Hepatocyte (in vitro differentiated cells): ENCODE results near the gene GHR. TPM values are rescaled to one million over a fixed set of nuclear protein-coding genes. Genes with fewer than 3 reads are reported as not detected.
"Not testable (repeated sequence)": the region's sequence is repeated elsewhere in the genome, so short reads cannot be mapped to it uniquely, and the experiment has no call there.

Experiments
- DNase-seq: peaks from one replicate; pipeline ENCODE4 v3.0.0-alpha.2; 2016; ENCODE audit warnings: low spot score
- H2AFZ ChIP-seq: fragments of 200-600 bp; sonication (generic); 2 replicates; pipeline ENCODE4 v1.6.0; 2016; ENCODE audit warnings: antibody characterized with exemption, mild to moderate bottlenecking
- H3K27ac ChIP-seq: fragments of 200-600 bp; sonication (generic); 2 replicates; pipeline ENCODE4 v1.5.1; 2016; ENCODE audit warnings: mild to moderate bottlenecking
- H3K27me3 ChIP-seq: fragments of 200-600 bp; sonication (generic); 2 replicates; pipeline ENCODE4 v1.6.1; 2016
- H3K36me3 ChIP-seq: fragments of 200-600 bp; sonication (generic); replicated peaks from 2 replicates; pipeline ENCODE4 v1.5.1; 2016; ENCODE audit warnings: low read depth; ENCODE audit not compliant: insufficient read depth
- H3K4me1 ChIP-seq: fragments of 200-600 bp; sonication (generic); 2 replicates; pipeline ENCODE4 v1.5.1; 2016; ENCODE audit warnings: mild to moderate bottlenecking, moderate library complexity; ENCODE audit not compliant: insufficient read depth
- H3K4me2 ChIP-seq: fragments of 200-600 bp; sonication (generic); 2 replicates; pipeline ENCODE4 v1.6.0; 2016
- H3K4me3 ChIP-seq: fragments of 200-600 bp; sonication (generic); 2 replicates; pipeline ENCODE4 v1.5.1; 2016; ENCODE audit warnings: mild to moderate bottlenecking
- H3K79me2 ChIP-seq: fragments of 200-600 bp; sonication (generic); 2 replicates; pipeline ENCODE4 v1.6.0; 2017; ENCODE audit warnings: mild to moderate bottlenecking
- H3K9me2 ChIP-seq: fragments of 200-600 bp; sonication (generic); replicated peaks from 2 replicates; pipeline ENCODE4 v1.6.0; 2017; ENCODE audit warnings: mild to moderate bottlenecking; ENCODE audit not compliant: insufficient read depth
- H3K9me3 ChIP-seq: fragments of 200-600 bp; sonication (generic); 2 replicates; pipeline ENCODE4 v1.5.1; 2016; ENCODE audit warnings: low read depth, mild to moderate bottlenecking
- H4K20me1 ChIP-seq: fragments of 200-600 bp; sonication (generic); 2 replicates; pipeline ENCODE4 v1.6.0; 2016; ENCODE audit warnings: mild to moderate bottlenecking; ENCODE audit not compliant: insufficient read depth, poor library complexity, severe bottlenecking
- EZH2 ChIP-seq: fragments of 200-600 bp; sonication (generic); IDR thresholded peaks from 2 replicates; pipeline ENCODE4 v1.6.1; 2016; ENCODE audit warnings: antibody characterized with exemption, mild to moderate bottlenecking, borderline replicate concordance
- EZH2phosphoT487 ChIP-seq: fragments of 200-600 bp; sonication (generic); IDR thresholded peaks from one replicate; pipeline ENCODE4 v1.6.1; 2018; ENCODE audit warnings: antibody characterized with exemption, mild to moderate bottlenecking, low read depth, moderate library complexity; ENCODE audit not compliant: unreplicated experiment, severe bottlenecking
- WGBS: methylation state at CpG from one replicate; pipeline ENCODE4 v1.1.6; 2016; ENCODE audit warnings: low lambda C conversion rate; ENCODE audit errors: missing lambda C conversion rate; 5-methylcytosine and 5-hydroxymethylcytosine counted together
- polyA plus RNA-seq: library from polyadenylated mRNA; unstranded; fragments of >200 nt; fragmentation: Nextera tagmentation; extraction: Ambion mirVana; gene quantifications from 2 replicates; pipeline ENCODE4 v1.2.1, GENCODE V29; 2016
- total RNA-seq: library from RNA; depleted of rRNA; stranded (reverse); fragments of >200 nt; gene quantifications from 2 replicates; pipeline ENCODE4 v1.2.3, GENCODE V29; 2014
- TF ChIP-seq, protein P1 (sequence below): fragments of 200-600 bp; sonication (generic); IDR thresholded peaks from 2 replicates; pipeline ENCODE4 v1.5.1; 2016; ENCODE audit warnings: antibody characterized with exemption, mild to moderate bottlenecking; ENCODE audit not compliant: poor library complexity

The GHR gene
- total and polyA plus RNA-seq, 2 experiments from 2014 or later, result 14.4 to 24.3 TPM

DNA sequence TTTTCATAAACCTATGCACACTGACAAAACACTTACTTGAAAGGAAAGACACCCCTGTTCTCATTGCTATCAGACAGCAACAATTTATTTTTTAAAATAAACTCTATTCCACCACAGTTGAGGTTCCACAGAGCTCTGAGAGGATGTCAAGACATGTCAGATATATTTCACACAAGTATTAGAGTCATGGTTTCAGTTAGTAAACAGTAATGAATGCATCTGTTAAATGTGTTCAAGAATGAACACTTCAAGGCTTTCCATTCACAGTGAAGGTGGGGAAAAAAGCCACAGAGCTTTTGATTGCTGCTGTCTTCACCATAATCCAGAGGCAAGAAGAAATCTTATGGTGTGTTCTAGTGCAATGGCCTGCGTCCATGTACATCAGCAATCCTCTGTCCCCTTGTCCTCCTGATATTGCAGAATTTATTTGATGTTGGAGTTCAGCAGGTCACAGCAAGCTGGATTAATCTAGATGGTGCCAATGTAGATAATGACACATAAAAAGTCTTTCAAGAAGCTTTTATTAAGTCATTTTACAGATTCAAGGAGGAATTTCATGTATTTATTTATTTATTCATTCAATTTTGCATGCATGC, 146.8 kb downstream of the GHR start:
- Histone ChIP-seq H2AFZ (no peak overlapping the region), H3K9me2 (no peaks in the 10 kb centered on the region), H3K27ac (no peak overlapping the region), H4K20me1 (no peaks in the 10 kb centered on the region), H3K79me2 (no peaks in the 10 kb centered on the region), H3K4me3 (no peak overlapping the region), H3K36me3 (no peaks in the 10 kb centered on the region), H3K4me1 (peaks cover 26% of the 10 kb centered on the region), H3K9me3 (no peaks in the 10 kb centered on the region), H3K4me2 (no peak overlapping the region), H3K27me3 (no peaks in the 10 kb centered on the region)
- no peak for DNase-seq
- TF ChIP-seq, protein P1, sequence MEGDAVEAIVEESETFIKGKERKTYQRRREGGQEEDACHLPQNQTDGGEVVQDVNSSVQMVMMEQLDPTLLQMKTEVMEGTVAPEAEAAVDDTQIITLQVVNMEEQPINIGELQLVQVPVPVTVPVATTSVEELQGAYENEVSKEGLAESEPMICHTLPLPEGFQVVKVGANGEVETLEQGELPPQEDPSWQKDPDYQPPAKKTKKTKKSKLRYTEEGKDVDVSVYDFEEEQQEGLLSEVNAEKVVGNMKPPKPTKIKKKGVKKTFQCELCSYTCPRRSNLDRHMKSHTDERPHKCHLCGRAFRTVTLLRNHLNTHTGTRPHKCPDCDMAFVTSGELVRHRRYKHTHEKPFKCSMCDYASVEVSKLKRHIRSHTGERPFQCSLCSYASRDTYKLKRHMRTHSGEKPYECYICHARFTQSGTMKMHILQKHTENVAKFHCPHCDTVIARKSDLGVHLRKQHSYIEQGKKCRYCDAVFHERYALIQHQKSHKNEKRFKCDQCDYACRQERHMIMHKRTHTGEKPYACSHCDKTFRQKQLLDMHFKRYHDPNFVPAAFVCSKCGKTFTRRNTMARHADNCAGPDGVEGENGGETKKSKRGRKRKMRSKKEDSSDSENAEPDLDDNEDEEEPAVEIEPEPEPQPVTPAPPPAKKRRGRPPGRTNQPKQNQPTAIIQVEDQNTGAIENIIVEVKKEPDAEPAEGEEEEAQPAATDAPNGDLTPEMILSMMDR, result no peak
- no peak for TF ChIP-seq EZH2phosphoT487
- no peak for TF ChIP-seq EZH2
- 90% methylated on average over 1 of the region's 1 CpG for WGBS

DNA sequence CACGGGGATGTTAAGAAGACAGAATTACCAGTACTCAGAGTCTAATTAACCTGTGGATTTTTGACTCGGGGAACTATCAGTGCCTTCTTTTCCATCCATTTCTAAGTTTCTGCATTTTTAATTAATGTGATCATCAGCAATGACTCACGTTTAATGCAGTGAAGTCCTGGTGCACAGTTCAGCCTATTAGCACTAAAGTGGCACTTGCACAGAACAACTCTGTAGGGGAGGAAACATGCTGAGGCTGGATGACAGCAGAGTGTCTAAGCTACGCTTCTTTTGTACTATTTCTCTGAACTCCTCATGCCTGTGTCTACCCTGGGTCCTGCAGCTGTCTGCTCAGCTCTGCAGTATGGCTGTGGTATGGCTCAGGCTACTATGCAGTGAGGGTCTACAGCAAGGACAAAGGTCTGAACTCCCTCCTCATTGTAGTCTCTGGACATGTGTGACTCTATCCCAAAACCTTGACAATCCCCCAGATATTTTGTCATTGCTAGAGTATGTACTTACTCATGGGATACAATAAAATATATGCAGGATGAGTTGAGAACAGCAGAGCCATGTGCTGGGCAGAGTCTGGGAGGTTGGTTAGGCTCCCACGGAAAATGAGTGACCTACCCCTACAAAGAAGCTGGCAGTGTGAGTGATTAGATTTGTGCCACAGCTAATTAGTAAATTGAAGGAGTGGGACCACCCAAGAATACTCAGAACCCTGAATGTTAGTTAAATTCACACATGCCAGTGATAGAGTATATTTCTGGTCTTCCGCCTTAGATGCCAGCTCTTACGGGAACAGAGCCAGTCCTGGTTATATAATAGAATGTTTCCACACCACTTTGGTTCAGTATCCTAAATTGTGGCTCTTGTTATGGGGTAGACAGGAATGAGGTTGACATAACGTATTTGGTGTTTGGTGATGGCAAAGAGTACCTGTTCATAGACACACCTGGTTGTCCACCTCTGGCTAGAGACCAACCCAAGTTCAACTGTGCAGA, 148.0 kb downstream of the GHR start:
- Histone ChIP-seq H3K27me3 (no peaks in the 10 kb centered on the region), H3K4me1 (peaks cover 15% of the 10 kb centered on the region), H3K36me3 (no peaks in the 10 kb centered on the region), H3K27ac (no peak overlapping the region), H3K4me3 (no peak overlapping the region), H3K79me2 (no peaks in the 10 kb centered on the region), H2AFZ (no peak overlapping the region), H3K9me2 (no peaks in the 10 kb centered on the region), H3K4me2 (no peak overlapping the region), H3K9me3 (no peaks in the 10 kb centered on the region), H4K20me1 (no peaks in the 10 kb centered on the region)
- DNase-seq, result no peak
- no peak for TF ChIP-seq EZH2phosphoT487
- TF ChIP-seq EZH2, result no peak
- WGBS, result 86% methylated on average over 8 of the region's 8 CpGs

DNA sequence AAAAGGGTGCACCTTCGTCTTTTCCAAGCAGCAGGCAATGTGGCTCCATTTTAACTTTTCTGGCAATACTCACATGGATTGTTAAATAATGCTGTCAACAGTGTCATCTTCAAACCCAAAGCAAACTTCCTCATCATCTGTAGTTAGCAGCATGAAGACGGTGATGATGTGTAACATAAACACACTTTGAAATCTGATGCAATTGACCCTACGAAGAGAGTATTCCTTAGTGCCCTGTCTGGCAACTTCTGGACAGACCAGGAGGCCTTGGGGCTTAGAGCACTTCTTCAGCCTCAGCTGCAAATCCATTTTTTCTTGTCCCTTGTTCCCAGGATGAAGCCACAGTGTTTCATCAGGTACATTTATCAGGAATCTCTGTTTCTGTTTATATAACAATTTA, 149.1 kb downstream of the GHR start:
- Histone ChIP-seq H4K20me1 (no peaks in the 10 kb centered on the region), H3K9me3 (no peaks in the 10 kb centered on the region), H3K36me3 (no peaks in the 10 kb centered on the region), H3K4me2 (no peak overlapping the region), H3K4me1 (peaks cover 4% of the 10 kb centered on the region), H2AFZ (no peak overlapping the region), H3K79me2 (no peaks in the 10 kb centered on the region), H3K4me3 (no peak overlapping the region), H3K27me3 (no peaks in the 10 kb centered on the region), H3K9me2 (no peaks in the 10 kb centered on the region), H3K27ac (no peak overlapping the region)
- DNase-seq, result no peak
- WGBS, result 62% methylated on average over 3 of the region's 3 CpGs
- TF ChIP-seq, protein P1, result no peak
- TF ChIP-seq EZH2phosphoT487 (no peak), EZH2 (no peak)

DNA sequence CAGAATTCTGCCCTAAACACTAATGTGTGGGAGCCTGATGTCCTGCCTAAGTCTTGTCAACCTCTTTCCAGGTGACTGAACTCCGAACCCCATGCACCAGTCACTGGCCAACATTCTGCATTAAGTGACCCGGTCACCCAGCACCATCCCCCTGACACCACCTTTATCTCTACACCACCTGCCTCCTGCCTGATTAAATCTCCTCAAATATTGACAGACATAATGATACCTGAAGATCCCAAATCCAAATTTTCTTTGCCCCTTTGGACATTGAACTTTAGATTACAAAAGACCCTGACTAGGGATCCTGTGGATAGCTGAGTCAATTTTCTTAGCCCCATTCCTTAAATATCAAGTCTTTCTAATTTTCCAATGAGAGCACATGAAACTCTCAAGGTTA, 150.1 kb downstream of the GHR start:
- no peaks in the 10 kb centered on the region for H3K9me3 ChIP-seq
- peaks cover 2% of the 10 kb centered on the region for H3K4me1 ChIP-seq
- TF ChIP-seq, protein P1, result no peak
- TF ChIP-seq EZH2, result no peak
- TF ChIP-seq EZH2phosphoT487, result no peak
- H2AFZ ChIP-seq, result no peak overlapping the region
- no peaks in the 10 kb centered on the region for H3K36me3 ChIP-seq
- no peak overlapping the region for H3K4me2 ChIP-seq
- no peaks in the 10 kb centered on the region for H3K79me2 ChIP-seq
- no peaks in the 10 kb centered on the region for H4K20me1 ChIP-seq
- H3K27me3 ChIP-seq, result no peaks in the 10 kb centered on the region
- no peak for DNase-seq
- no peak overlapping the region for H3K4me3 ChIP-seq
- WGBS, result 79% methylated on average over 2 of the region's 2 CpGs
- no peak overlapping the region for H3K27ac ChIP-seq
- H3K9me2 ChIP-seq, result no peaks in the 10 kb centered on the region

DNA sequence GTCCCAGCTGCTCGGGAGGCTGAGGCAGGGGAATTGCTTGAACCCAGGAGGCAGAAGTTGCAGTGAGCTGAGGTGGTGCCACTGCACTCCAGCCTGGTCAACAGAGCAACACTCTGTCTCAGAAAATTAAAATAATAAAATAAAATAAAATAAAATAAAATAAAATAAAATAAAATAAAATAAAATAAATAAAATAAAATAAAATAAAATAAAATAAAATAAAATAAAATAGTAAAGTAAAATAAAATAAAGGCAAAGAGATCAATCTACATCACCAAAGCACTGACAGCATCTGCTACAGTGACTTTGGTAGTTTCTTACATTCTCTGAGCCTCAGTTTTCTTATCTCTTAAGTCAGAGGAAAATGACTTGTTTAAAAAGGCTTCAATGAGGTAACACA, 152.7 kb downstream of the GHR start:
- not testable (repeated sequence) for H2AFZ ChIP-seq, H3K9me2 ChIP-seq, H3K36me3 ChIP-seq, H3K27me3 ChIP-seq, H3K9me3 ChIP-seq, H3K27ac ChIP-seq, H3K4me3 ChIP-seq, H3K79me2 ChIP-seq, DNase-seq, H4K20me1 ChIP-seq, H3K4me2 ChIP-seq, H3K4me1 ChIP-seq
- 100% methylated on average over 1 of the region's 1 CpG for WGBS
